SK-N-MC (cell line): Measurements from ENCODE around the gene PLXNA2.

Source experiments
- EZH2 ChIP-seq: fragments of 200-600 bp; sonication (generic); IDR thresholded peaks from one replicate; pipeline ENCODE4 v1.6.1; 2017; ENCODE audit warnings: antibody characterized with exemption
- FOXP2 ChIP-seq: optimal IDR thresholded peaks from 2 replicates; pipeline ENCODE3; 2011; ENCODE audit warnings: mild to moderate bottlenecking, moderate library complexity; ENCODE audit not compliant: insufficient read depth; ENCODE audit errors: extremely low read length, control extremely low read depth
- POLR2AphosphoS5 ChIP-seq: IDR thresholded peaks from 2 replicates; pipeline ENCODE4 v1.6.1; 2012; ENCODE audit warnings: mild to moderate bottlenecking, low read depth, low read length, borderline replicate concordance

DNA sequence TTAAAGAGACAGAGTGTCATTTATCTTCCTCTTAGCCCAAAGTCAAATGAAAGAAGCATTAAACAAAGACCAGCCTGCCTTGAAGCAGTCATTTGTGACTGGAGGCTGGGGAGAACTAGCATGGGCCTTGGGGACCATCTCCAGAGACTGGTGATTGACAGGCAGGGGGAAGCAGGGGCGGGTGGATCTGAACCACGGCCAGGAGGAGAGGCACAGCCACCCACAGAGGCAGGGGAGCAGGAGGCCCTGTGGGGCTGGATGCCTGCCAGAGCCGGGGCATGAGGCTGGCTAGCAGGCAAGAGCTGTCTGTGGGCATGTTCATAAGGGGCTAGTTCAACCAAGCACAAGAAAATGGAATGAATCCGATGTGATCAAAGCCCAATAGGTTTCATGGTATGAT lies 73.9 kb downstream of the PLXNA2 start:
- no peak for TF ChIP-seq POLR2AphosphoS5
- TF ChIP-seq EZH2, result no peak
- TF ChIP-seq FOXP2, result no peak
